GM19025 (cell line): ENCODE measurements around the gene ST6GALNAC3.
"Not testable (repeated sequence)": the region's sequence is repeated elsewhere in the genome, so short reads cannot be mapped to it uniquely, and the experiment has no call there.

Source experiments
- ATAC-seq: cut with Tn5 transposase; IDR thresholded peaks from one replicate; pipeline ENCODE4 v1.9.1; 2021; ENCODE audit warnings: mild to moderate bottlenecking, low read depth, moderate library complexity; ENCODE audit not compliant: unreplicated experiment

ST6GALNAC3 gene

GRCh38 chr1:76074321-76075187, at the start of gene ST6GALNAC3:
Gene ST6GALNAC3 (plus strand): TSS chr1:76074746.
- ATAC-seq: peak; percentile 88

GRCh38 chr1:76027341-76027740, 47.2 kb upstream of the ST6GALNAC3 start:
- ATAC-seq: no peak

DNA sequence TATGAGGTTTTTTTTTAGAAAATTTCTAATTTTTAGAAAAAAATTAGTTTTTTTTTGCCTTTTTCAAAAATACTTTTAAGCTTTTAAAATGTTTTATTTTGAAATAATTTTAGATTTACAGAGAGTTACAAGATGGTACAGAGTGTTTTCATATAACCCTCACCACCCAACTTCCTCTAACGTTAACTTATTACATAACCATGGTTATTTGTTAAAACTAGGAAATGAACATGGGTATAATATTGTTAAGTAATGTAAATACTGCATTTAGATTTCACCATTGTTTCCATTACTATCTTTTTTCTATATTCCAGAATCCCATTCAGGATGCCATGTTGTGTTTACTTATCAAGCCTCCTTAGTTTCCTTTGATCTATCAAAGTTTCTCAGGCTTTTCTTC, 45.2 kb upstream of the ST6GALNAC3 start:
- ATAC-seq: no peak

- ATAC-seq: no peak
Observed at GRCh38 chr1:76031496-76031895, 43.0 kb upstream of the ST6GALNAC3 start.

DNA sequence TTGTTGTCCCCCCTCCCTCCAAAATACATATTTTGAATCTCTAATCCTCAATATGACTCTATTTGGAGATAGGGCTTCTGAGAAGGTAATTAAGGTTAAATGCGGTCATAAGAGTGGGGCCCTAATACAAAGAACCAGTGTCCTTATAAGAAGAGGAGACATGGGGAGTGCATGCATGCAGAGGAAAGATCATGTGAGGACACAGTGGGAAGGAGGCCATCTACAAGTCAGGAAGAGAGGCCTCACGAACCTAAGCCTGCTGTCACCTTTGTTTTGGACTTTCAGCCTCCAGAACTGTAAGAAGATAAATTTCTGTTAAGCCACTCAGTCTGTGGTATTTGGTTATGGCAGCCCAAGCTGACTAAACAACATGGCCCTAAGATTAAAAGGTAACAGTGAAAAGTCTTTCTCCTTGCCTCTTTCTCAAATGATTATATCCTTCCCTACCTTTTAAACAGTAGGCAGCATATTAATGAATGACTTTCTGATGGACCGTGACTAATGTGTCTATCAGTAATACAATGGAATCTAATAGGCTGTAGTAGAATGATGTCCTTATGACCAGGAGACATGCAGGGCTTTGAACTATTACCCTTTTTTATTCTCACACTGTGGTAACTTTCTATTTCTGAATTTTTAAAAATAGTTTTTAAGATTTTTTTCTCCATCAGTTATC, 40.6 kb upstream of the ST6GALNAC3 start:
- no peak for ATAC-seq

GRCh38 chr1:76035053-76035452, 39.5 kb upstream of the ST6GALNAC3 start:
- no peak for ATAC-seq

DNA sequence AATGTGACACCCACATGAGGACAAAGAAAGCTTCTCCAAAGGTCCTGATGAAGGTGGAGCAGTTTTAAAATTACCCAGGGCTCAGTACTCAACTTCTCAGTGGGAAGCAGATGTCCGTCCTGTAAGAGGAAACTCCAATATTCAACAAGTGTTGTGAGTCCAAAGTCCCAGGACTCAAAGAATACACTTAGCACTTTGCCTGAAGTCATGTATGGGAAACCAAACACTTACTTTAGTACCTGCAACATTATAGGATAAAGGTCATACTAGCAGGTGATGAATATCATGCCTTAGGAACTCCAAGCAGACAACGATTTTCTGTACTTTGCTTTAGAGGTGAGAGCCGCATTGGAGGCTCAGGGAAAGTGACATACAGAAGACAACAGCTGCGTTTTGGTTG, 37.2 kb upstream of the ST6GALNAC3 start:
- ATAC-seq: no peak

GRCh38 chr1:76038287-76039004, 36.1 kb upstream of the ST6GALNAC3 start:
- no peak for ATAC-seq

DNA sequence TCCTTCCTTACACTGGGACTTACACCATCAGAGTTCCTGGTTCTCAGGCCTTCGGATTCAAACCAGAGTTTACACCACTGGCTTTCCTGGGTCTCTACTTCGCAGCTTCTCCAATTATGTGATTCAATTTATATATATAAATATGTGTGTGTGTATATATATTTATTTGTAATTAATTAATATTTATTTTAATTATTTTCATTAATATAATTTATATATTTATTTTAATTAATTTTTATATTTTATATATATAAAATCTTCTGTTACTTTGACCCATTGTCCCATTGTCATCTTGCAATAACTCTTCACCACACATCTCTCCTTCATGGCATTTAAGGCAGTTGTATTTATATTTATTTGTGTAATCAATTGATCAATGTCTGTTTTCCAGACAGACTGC, 28.4 kb upstream of the ST6GALNAC3 start:
- ATAC-seq: no peak

DNA sequence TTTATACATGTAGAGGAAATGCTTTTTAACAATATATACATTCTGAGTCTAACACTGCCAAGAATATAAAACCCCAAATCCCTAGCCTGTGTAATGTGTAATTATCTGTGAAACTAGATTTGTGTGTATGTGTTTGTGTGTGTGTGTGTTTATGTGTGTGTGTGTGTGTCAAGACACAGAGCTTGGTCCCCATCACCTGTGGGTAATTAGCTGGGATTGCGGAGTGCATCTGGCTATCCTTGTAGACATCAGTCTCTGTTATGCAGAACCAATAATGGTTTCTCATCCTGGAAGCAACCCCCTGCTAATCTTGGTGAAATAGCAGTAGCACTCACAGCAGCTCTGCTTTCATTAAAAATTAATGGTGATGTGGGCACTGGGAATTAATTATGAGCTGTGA, 26.3 kb upstream of the ST6GALNAC3 start:
- ATAC-seq: no peak

DNA sequence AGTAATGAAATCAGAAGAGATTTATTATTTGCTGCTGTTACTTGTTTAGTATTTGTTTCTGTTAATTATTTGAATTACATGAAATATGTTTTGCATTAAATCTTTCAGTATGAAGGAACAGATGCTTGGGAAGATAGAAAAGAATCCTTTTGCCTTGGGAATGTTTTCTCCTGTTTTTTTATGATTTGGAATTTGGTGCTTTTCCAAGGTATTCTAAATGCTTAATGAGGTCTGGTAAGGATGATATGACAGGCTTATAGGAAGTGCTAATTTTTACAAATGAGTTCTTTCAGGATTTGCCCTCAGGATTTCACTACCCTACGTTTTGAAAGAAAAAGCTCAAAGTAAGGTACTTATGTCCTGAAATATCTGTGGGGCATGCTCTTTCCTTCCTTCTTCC, 25.6 kb upstream of the ST6GALNAC3 start:
- no peak for ATAC-seq

DNA sequence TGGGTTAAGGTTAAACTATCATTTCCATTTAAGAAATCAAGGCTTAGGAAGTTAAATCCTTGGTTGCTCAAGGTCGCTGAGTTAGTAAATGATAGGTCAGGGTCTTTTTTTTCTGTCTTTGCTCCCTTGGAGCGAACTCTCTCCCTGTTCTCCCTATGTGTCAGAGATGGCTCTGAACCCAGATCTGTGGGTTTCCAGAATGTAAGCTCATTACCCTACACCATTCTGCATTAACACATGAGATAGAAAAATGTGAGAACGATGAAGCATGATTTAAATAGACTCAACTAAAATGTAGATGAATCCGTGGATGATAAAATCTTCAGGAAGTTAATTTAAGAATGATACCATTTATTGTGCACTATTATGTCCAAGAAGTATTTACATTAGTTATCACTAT, 25.0 kb upstream of the ST6GALNAC3 start:
- ATAC-seq: no peak

DNA sequence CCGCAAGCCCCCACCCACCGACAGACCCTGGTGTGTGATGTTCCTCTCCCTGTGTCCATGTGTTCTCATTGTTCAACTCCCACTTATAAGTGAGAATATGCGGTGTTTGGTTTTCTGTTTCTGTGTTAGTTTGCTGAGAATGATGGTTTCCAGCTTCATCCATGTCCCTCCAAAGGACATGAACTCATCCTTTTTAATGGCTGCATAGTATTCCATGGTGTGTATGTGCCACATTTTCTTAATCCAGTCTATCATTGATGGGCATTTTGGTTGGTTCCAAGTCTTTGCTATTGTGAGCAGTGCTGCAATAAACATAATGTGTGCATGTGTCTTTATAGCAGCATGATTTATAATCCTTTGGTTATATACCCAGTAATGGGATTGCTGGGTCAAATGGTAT, 24.5 kb upstream of the ST6GALNAC3 start:
- ATAC-seq: not testable (repeated sequence)

- no peak for ATAC-seq
Observed at GRCh38 chr1:76053021-76053420, 21.5 kb upstream of the ST6GALNAC3 start.

GRCh38 chr1:76054359-76054758, 20.2 kb upstream of the ST6GALNAC3 start:
- ATAC-seq: no peak

DNA sequence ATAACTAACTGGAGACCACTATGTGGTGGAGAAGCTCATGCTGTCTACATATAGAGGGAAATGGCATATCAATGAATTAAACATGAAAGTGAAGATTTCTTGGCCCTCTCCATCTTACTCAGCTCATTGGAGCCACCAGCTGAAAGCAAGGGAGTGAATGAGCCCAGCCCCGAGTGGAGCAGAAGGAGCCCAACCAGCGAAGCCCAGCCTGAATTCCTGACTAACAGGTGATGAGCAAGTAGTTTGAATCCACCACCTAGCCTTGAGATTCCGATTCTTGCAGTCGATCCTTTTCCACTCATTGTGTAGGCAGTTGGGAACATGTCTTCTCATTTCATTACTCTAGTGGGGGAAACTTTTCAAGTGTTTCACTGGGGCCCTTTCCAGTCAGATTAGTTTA, 18.6 kb upstream of the ST6GALNAC3 start:
- ATAC-seq: no peak

DNA sequence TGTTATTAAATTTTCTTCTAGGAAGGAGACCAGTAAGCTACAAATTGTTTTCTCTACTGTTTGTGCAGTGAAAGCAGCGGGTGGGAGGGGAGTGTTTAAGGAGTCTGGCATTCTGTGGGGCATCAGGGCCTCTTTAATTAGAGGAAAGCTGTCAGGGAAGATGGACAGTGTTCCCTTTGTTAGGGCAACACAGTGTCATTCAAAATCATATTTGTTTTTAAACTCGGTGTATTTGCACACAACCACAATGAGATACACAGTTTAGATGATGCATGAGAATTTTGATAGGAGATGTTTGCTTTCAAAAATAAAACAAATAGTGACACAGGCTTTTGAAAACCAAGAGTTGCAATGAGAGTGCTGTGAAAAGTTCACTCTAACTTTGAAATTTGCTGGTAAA, 15.1 kb upstream of the ST6GALNAC3 start:
- no peak for ATAC-seq

DNA sequence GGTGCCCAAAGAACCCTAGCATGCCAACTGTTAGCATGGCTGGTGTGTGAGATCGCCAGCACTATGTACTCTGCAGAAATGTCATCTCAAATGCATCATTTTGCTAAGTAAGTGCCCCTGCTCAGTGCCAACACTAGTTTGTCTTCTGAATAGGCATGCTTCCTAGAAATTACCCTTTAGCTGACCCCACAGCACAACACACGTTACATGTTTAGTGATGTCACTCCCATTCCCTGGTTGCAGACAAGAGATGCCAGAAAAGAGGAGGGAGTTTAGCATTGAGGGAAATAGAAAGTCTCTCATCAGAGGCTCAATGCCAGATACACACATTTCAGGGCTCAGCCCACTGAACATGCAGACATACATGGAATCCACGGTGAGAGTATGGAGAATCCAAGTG, 9.3 kb upstream of the ST6GALNAC3 start:
- ATAC-seq: no peak

DNA sequence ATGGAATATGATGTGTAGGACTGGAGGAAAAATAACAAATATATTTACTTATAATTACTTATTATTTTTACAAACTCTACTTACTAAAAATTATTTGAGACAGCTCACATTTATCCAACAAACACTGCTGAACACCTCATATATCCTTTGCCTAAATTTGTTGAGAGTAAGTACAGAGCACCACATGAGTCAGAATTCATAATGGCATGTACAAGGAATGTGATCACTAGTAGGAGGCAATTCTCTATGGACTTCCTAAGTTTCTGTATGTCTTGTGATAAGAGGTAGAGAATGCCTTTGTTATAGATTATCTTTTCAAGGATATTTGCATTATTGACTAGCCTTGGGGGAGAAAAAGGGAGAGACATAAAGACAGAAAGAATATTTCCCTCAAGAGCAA, 8.2 kb upstream of the ST6GALNAC3 start:
- ATAC-seq: no peak

- no peak for ATAC-seq
Observed at GRCh38 chr1:76068542-76068941, 6.0 kb upstream of the ST6GALNAC3 start.

DNA sequence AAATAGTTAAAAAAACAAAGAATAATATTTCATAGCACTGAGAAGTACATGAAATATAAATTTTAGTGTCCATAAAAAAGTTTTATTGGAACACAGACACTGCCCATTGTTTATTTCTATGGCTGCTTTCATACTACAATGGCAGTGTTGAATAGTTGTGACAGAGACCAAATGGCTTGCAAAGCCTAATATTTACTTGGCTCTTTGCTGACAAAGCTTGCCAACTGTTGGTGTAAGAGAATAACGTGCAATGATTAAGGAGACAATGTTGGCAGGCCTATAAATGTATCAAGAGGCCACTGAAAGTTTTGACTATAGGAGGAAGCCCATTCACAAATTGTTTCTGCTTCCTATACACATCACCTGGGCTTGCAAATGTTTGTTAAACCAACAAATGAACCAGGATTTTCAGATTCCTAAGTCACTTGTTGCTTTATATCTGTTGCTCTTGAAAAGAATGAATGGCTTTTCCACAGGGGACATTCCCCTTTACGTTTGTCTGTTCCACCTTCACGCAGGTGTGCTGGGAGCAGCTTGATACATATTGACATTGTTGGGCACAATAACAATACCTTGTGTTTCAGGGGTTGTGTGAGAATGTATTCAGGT, 5.5 kb upstream of the ST6GALNAC3 start:
- no peak for ATAC-seq
